H9 (cell line): ENCODE data around the gene RBM38. TPM values are rescaled to one million over a fixed set of nuclear protein-coding genes. Genes with fewer than 3 reads are reported as not detected.

ENCODE experiments used
- DNase-seq: peaks from one replicate; pipeline ENCODE4 v3.0.0-alpha.2; 2017
- H2AFZ ChIP-seq: one replicate; pipeline ENCODE4 v1.6.1; 2013; ENCODE audit warnings: mild to moderate bottlenecking, low read length, control low read depth, moderate library complexity
- H2AK5ac ChIP-seq: 2 replicates; pipeline ENCODE4 v1.6.1; 2013; ENCODE audit warnings: low read length, control low read depth, mixed read lengths; ENCODE audit not compliant: insufficient read length
- H2BK120ac ChIP-seq: one replicate; pipeline ENCODE4 v1.6.1; 2013; ENCODE audit warnings: low read depth, mild to moderate bottlenecking, low read length, control low read depth, inconsistent platforms; ENCODE audit not compliant: poor library complexity, severe bottlenecking
- H2BK12ac ChIP-seq: 2 replicates; pipeline ENCODE4 v1.6.1; 2013; ENCODE audit warnings: low read length, control low read depth, mixed read lengths, low read depth; ENCODE audit not compliant: insufficient read length
- H2BK15ac ChIP-seq: 2 replicates; pipeline ENCODE4 v1.6.1; 2013; ENCODE audit warnings: low read depth, low read length, control low read depth
- H2BK20ac ChIP-seq: one replicate; pipeline ENCODE4 v1.6.1; 2013; ENCODE audit warnings: low read depth, mild to moderate bottlenecking, low read length, control low read depth, inconsistent platforms; ENCODE audit not compliant: poor library complexity, severe bottlenecking
- H2BK5ac ChIP-seq: 2 replicates; pipeline ENCODE4 v1.6.1; 2013; ENCODE audit warnings: low read length, control low read depth, mixed read lengths; ENCODE audit not compliant: insufficient read length
- H3K14ac ChIP-seq: 2 replicates; pipeline ENCODE4 v1.6.1; 2013; ENCODE audit warnings: low read length, control low read depth; ENCODE audit not compliant: insufficient read depth
- H3K18ac ChIP-seq: 2 replicates; pipeline ENCODE4 v1.6.1; 2013; ENCODE audit warnings: low read depth, mild to moderate bottlenecking, mixed read lengths, low read length, control low read depth; ENCODE audit not compliant: insufficient read length
- H3K23ac ChIP-seq: 2 replicates; pipeline ENCODE4 v1.6.1; 2013; ENCODE audit warnings: low read length, control low read depth, mixed read lengths, low read depth; ENCODE audit not compliant: insufficient read length
- H3K23me2 ChIP-seq: 2 replicates; pipeline ENCODE4 v1.6.1; 2013; ENCODE audit warnings: low read depth, mild to moderate bottlenecking, mixed read lengths, low read length, control low read depth; ENCODE audit not compliant: insufficient read length, poor library complexity, severe bottlenecking
- H3K27ac ChIP-seq: 2 replicates; pipeline ENCODE4 v1.5.1; 2013; ENCODE audit warnings: low read length, control low read depth, mixed read lengths, low read depth; ENCODE audit not compliant: insufficient read length
- H3K27me3 ChIP-seq: 2 replicates; pipeline ENCODE4 v1.6.1; 2013; ENCODE audit warnings: low read length, control low read depth, inconsistent platforms; ENCODE audit not compliant: insufficient read depth
- H3K4ac ChIP-seq: 2 replicates; pipeline ENCODE4 v1.6.1; 2013; ENCODE audit warnings: low read depth, mild to moderate bottlenecking, control low read depth, inconsistent platforms, low read length, moderate library complexity
- H3K4me1 ChIP-seq: 2 replicates; pipeline ENCODE4 v1.6.1; 2013; ENCODE audit warnings: low read length, control low read depth, inconsistent platforms; ENCODE audit not compliant: insufficient read depth
- H3K4me2 ChIP-seq: 2 replicates; pipeline ENCODE4 v1.6.1; 2013; ENCODE audit warnings: low read length, control low read depth, mixed read lengths; ENCODE audit not compliant: insufficient read length, insufficient read depth
- H3K56ac ChIP-seq: 2 replicates; pipeline ENCODE4 v1.6.1; 2013; ENCODE audit warnings: low read depth, mild to moderate bottlenecking, mixed read lengths, low read length, control low read depth; ENCODE audit not compliant: insufficient read length
- H3K79me1 ChIP-seq: 2 replicates; pipeline ENCODE4 v1.6.1; 2013; ENCODE audit warnings: low read depth, mild to moderate bottlenecking, moderate library complexity, low read length, control low read depth, inconsistent platforms; ENCODE audit not compliant: insufficient read depth, poor library complexity, severe bottlenecking
- H3K79me2 ChIP-seq: 2 replicates; pipeline ENCODE4 v1.6.1; 2013; ENCODE audit warnings: low read length, control low read depth, inconsistent platforms; ENCODE audit not compliant: insufficient read depth
- H3K9ac ChIP-seq: 2 replicates; pipeline ENCODE4 v1.6.1; 2013; ENCODE audit warnings: low read length, control low read depth, mixed read lengths; ENCODE audit not compliant: insufficient read length; ENCODE audit errors: extremely low read depth
- H3K9me3 ChIP-seq: one replicate; pipeline ENCODE4 v1.6.1; 2013; ENCODE audit warnings: low read depth, low read length, inconsistent platforms; ENCODE audit not compliant: control insufficient read depth
- H3T11ph ChIP-seq: one replicate; pipeline ENCODE4 v1.6.1; 2013; ENCODE audit warnings: mild to moderate bottlenecking, low read length, control low read depth, inconsistent platforms
- H4K20me1 ChIP-seq: one replicate; pipeline ENCODE4 v1.6.1; 2013; ENCODE audit not compliant: control insufficient read depth, insufficient read length, insufficient read depth
- H4K5ac ChIP-seq: 2 replicates; pipeline ENCODE4 v1.6.1; 2013; ENCODE audit warnings: low read depth, mild to moderate bottlenecking, mixed read lengths, low read length, control low read depth; ENCODE audit not compliant: insufficient read length
- H4K8ac ChIP-seq: replicated peaks from 2 replicates; pipeline ENCODE4 v1.6.1; 2013; ENCODE audit warnings: low read length, control low read depth, mixed read lengths, low read depth; ENCODE audit not compliant: insufficient read length
- H4K91ac ChIP-seq: 2 replicates; pipeline ENCODE4 v1.6.1; 2013; ENCODE audit warnings: low read depth, mild to moderate bottlenecking, moderate library complexity, mixed read lengths, low read length, control low read depth; ENCODE audit not compliant: insufficient read length
- H3K27ac Mint-ChIP-seq, 3 experiments: 2 replicates in 2 of 3; 3 replicates in 1 of 3; pipeline ENCODE4 v1.8.0; 2020 to 2021; ENCODE audit warnings: mixed read lengths in 3 of 3, mild to moderate bottlenecking in 1 of 3, moderate library complexity in 1 of 3
- H3K27me3 Mint-ChIP-seq: 2 replicates; pipeline ENCODE4 v1.8.0; 2021; ENCODE audit warnings: low read depth, mild to moderate bottlenecking, moderate library complexity, mixed read lengths
- H3K36me3 Mint-ChIP-seq, 3 experiments: 2 replicates in 2 of 3; 3 replicates in 1 of 3; pipeline ENCODE4 v1.8.0; 2020 to 2021; ENCODE audit warnings: low read depth in 3 of 3, mixed read lengths in 3 of 3; ENCODE audit not compliant: insufficient read depth in 1 of 3
- H3K4me1 Mint-ChIP-seq, 2 experiments: 2 replicates each; pipeline ENCODE4 v1.8.0; 2020; ENCODE audit warnings: mixed read lengths in 2 of 2
- H3K4me3 Mint-ChIP-seq, 2 experiments: 2 replicates in 1 of 2; 3 replicates in 1 of 2; pipeline ENCODE4 v1.8.0; 2020 to 2021; ENCODE audit warnings: mild to moderate bottlenecking in 2 of 2, mixed read lengths in 2 of 2, moderate library complexity in 1 of 2
- H3K9me3 Mint-ChIP-seq, 2 experiments: 2 replicates in 1 of 2; 3 replicates in 1 of 2; pipeline ENCODE4 v1.8.0; 2020; ENCODE audit warnings: mild to moderate bottlenecking in 2 of 2, mixed read lengths in 2 of 2, moderate library complexity in 1 of 2
- CTCF ChIP-seq: fragments of 200-600 bp; sonication (generic); conservative IDR thresholded peaks from 3 replicates; pipeline ENCODE4 v1.8.0; 2021; ENCODE audit warnings: antibody characterized with exemption, mild to moderate bottlenecking
- WGBS: extraction: QIAGEN DNeasy Blood & Tissue Kit; methylation state at CpG from one replicate; pipeline ENCODE4 v1.1.7; 2013; ENCODE audit warnings: missing lambda C conversion rate, low lambda C conversion rate, mixed read lengths; ENCODE audit not compliant: insufficient read length; ENCODE audit errors: extremely low coverage; 5-methylcytosine and 5-hydroxymethylcytosine counted together
- total RNA-seq: library from RNA; stranded (reverse); gene quantifications from 2 replicates; pipeline ENCODE4 v1.2.1, GENCODE V29; 2021

Gene RBM38
- total RNA-seq, 1 experiment from 2014 or later = 66.8 TPM

GRCh38 chr20:57372581-57373350 lies 18.4 kb upstream of the RBM38 start:
- no peak for TF ChIP-seq CTCF
- Histone ChIP-seq H2AK5ac (no peak overlapping the region), H4K91ac (no peak overlapping the region), H3K14ac (no peak overlapping the region), H2AFZ (no peak overlapping the region), H3K23me2 (no peaks in the 10 kb centered on the region), H2BK20ac (no peak overlapping the region), H4K5ac (no peak overlapping the region), H3K79me1 (no peaks in the 10 kb centered on the region), H3K18ac (no peak overlapping the region), H3K23ac (no peak overlapping the region), H3K4ac (no peak overlapping the region), H3K4me1 (no peaks in the 10 kb centered on the region), H3T11ph (no peak overlapping the region), H2BK120ac (no peak overlapping the region), H3K9ac (no peak overlapping the region), H3K56ac (no peak overlapping the region), H4K8ac (no peak overlapping the region), H2BK15ac (no peak overlapping the region), H3K27me3 (no peaks in the 10 kb centered on the region), H3K9me3 (no peaks in the 10 kb centered on the region), H2BK5ac (no peak overlapping the region), H4K20me1 (no peaks in the 10 kb centered on the region), H2BK12ac (no peak overlapping the region), H3K4me2 (no peak overlapping the region), H3K27ac (no peak overlapping the region), H3K79me2 (no peaks in the 10 kb centered on the region)
- Mint-ChIP-seq H3K4me1 (peaks cover 9 to 10% of the 10 kb centered on the region in 2 experiments), H3K36me3 (peaks cover 68 to 99% (median 98%) of the 10 kb centered on the region in 3 experiments), H3K9me3 (no peaks in the 10 kb centered on the region), H3K4me3 (no peak overlapping the region), H3K27me3 (no peaks in the 10 kb centered on the region), H3K27ac (peak overlapping the region in 1 of 3 experiments; percentile 19; a peak in 2 of 7 replicates)
- no CpG with 5 or more reads among the region's 25 CpGs for WGBS
- no peak for DNase-seq
